Heart right ventricle (tissue), 16 donors: Measurements from ENCODE around the gene GSTCD. TPM values are rescaled to one million over a fixed set of nuclear protein-coding genes. Genes with fewer than 3 reads are reported as not detected.

ENCODE experiments used
- ATAC-seq, 8 donors: fragments of 200-7000 bp; cut with Tn5 transposase; one replicate each; pipeline ENCODE4 v1.9.1; 2020; ENCODE audit warnings: mild to moderate bottlenecking in 8 of 8, moderate library complexity in 8 of 8, moderate number of reproducible peaks in 1 of 8
- DNase-seq, 2 donors: peaks; one replicate each; pipeline ENCODE4 v3.0.0-alpha.2; 2020
- H3K27ac ChIP-seq, 10 donors: fragments of 200-600 bp; sonication (generic) in 2 of 10; one replicate each; pipeline versions ENCODE4 v1.5.0 to v1.8.0; 2020 to 2022; ENCODE audit warnings: mild to moderate bottlenecking in 3 of 10
- H3K27me3 ChIP-seq, 7 donors: fragments of 200-600 bp; one replicate each; pipeline ENCODE4 v1.8.0; 2021 to 2022; ENCODE audit warnings: mild to moderate bottlenecking in 2 of 7
- H3K36me3 ChIP-seq, 9 donors: fragments of 200-600 bp; sonication (generic) in 1 of 9; one replicate each; pipeline versions ENCODE4 v1.5.0 to v1.8.0; 2020 to 2022; ENCODE audit warnings: mild to moderate bottlenecking in 2 of 9
- H3K4me1 ChIP-seq, 9 donors: fragments of 200-600 bp; sonication (generic) in 1 of 9; one replicate each; pipeline versions ENCODE4 v1.5.0 to v1.8.0; 2020 to 2022; ENCODE audit warnings: mild to moderate bottlenecking in 4 of 9
- H3K4me3 ChIP-seq, 10 donors: fragments of 200-600 bp; sonication (generic) in 2 of 10; one replicate each; pipeline versions ENCODE4 v1.5.0 to v1.8.0; 2020 to 2022; ENCODE audit warnings: mild to moderate bottlenecking in 7 of 10, moderate library complexity in 2 of 10
- H3K9me3 ChIP-seq, 11 donors: fragments of 200-600 bp in 10 of 11; sonication (generic) in 2 of 11; one replicate each; pipeline versions ENCODE4 v1.5.0 to v1.8.0; 2013 to 2022; ENCODE audit warnings: mild to moderate bottlenecking in 2 of 11, control low read depth in 1 of 11, moderate library complexity in 1 of 11
- WGBS, 2 donors: extraction: QIAGEN DNeasy Blood & Tissue Kit; methylation state at CpG; one replicate each; pipeline ENCODE4 v1.1.7; 2013; ENCODE audit warnings: inconsistent platforms in 1 of 2; 5-methylcytosine and 5-hydroxymethylcytosine counted together
- intact Hi-C, 10 donors: fragments of 100-400 bp; cut with DNase I; formaldehyde crosslinking; loops; one replicate each; pipeline versions ENCODE4 v1.11.1 to v1.14.2; 2022
- polyA plus RNA-seq, 2 donors: library from polyadenylated mRNA; stranded (reverse); fragments of 200-250 nt; gene quantifications; one replicate each; pipeline ENCODE4 v1.2.3, GENCODE V29; 2013
- total RNA-seq, 10 donors: library from RNA; stranded (reverse); fragmentation: NEBNext Ultra II Directional in 3 of 10; extraction: Animal tissue kit (Norgen Biotek cat#: 25700) in 3 of 10; gene quantifications; one replicate each; pipeline versions ENCODE4 v1.2.1 to v1.2.4, GENCODE V29; 2021 to 2023
- TF ChIP-seq, protein P1 (sequence below), 9 donors: fragments of 200-600 bp; sonication (generic) in 2 of 9; IDR thresholded peaks; one replicate each; pipeline versions ENCODE4 v1.5.0 to v1.8.0; 2021 to 2022; ENCODE audit warnings: antibody characterized with exemption in 9 of 9, mild to moderate bottlenecking in 5 of 9, moderate library complexity in 1 of 9
- donor health status: Arrhythmogenic right ventricular cardiomyopathy.
- donor health status: ischemic (EF 13 %, LVEDD 7.1; RV severe dilation, severe dysfunction).
- donor health status: healthy with polysubstance abuse.
- donor health status: DM: no; HTN: yes; CAD: no.
- donor health status: DM: no; HTN: no; CAD: no.
- donor health status: ischemic (EF 25% LVEDD 6.9; RV normal size, moderate dysfunction).
- donor health status: ischemic (EF 25% LVEDD 5.7; RV mildly dilated, moderate dysfunction).
- donor health status: healthy.
- donor health status: DM: yes; HTN: yes; CAD: no.
- donor health status: Ischemic cardiomyopathy.
- donor health status: ischemic (EF 35%, LVEDD 5.7; RV mildly dilated, moderate dysfunction).
- donor health status: nonischemic (EF 11% LVEDD 7.7; RV severe dilation, severe dysfunction).
- donor health status: DM: yes; HTN: yes; CAD: no.
- donor health status: PGD.
- donor health status: ischemic (EF 29% LVEDD 5.4; RV normal size, mild dysfunction).
- donor health status: nonischemic (EF 23%, LVEDD 6.1; RV moderate dilation, normal function).

GSTCD gene
- total and polyA plus RNA-seq, 12 donors, result 0.66 to 5.9 (median 4.3) TPM

DNA sequence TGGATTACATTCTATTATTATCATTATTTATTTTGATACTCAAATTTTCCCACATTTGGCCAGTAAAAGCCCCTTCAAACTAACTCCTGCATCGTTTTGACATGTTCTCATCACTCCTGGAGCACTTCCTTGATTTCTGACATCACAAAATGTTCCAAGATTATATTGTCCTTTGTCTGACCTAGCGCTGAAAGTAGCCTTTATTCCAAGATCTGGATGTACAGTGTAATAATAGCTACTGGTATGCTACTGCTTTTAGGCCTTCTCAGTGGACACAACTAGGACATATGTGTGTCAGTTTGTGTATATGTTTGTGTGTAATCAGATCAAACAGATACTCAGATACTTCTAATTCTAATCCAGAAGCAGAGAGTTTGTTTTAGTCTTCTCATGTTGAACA is 76.2 kb downstream of the GSTCD start:
- no peak for DNase-seq
- Histone ChIP-seq H3K4me3 (no peak overlapping the region), H3K27ac (no peak overlapping the region), H3K9me3 (no peaks in the 10 kb centered on the region), H3K4me1 (peaks cover 0 to 14% (median 0%) of the 10 kb centered on the region in 9 donors), H3K27me3 (no peaks in the 10 kb centered on the region), H3K36me3 (no peaks in the 10 kb centered on the region)
- intact Hi-C loops, result loop anchor here in 1 of 10 donors (10.0 kb wide), 1 partner anchor 90 kb away; no protein-coding TSS in a partner anchor
- TF ChIP-seq, protein P1, sequence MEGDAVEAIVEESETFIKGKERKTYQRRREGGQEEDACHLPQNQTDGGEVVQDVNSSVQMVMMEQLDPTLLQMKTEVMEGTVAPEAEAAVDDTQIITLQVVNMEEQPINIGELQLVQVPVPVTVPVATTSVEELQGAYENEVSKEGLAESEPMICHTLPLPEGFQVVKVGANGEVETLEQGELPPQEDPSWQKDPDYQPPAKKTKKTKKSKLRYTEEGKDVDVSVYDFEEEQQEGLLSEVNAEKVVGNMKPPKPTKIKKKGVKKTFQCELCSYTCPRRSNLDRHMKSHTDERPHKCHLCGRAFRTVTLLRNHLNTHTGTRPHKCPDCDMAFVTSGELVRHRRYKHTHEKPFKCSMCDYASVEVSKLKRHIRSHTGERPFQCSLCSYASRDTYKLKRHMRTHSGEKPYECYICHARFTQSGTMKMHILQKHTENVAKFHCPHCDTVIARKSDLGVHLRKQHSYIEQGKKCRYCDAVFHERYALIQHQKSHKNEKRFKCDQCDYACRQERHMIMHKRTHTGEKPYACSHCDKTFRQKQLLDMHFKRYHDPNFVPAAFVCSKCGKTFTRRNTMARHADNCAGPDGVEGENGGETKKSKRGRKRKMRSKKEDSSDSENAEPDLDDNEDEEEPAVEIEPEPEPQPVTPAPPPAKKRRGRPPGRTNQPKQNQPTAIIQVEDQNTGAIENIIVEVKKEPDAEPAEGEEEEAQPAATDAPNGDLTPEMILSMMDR (IDR thresholded peaks at IDR 0.05), result no peak
- 37 to 48% methylated on average over 2 of the region's 2 CpGs for WGBS, 2 donors
- ATAC-seq, result peak in 5 of 8 donors; percentile 62 to 95 (median 84)

- Histone ChIP-seq H3K4me3 (no peak overlapping the region), H3K9me3 (no peaks in the 10 kb centered on the region), H3K27ac (no peak overlapping the region), H3K27me3 (no peaks in the 10 kb centered on the region), H3K36me3 (no peaks in the 10 kb centered on the region), H3K4me1 (peaks cover 0 to 14% (median 0%) of the 10 kb centered on the region in 9 donors)
- intact Hi-C loops, result loop anchor here in 1 of 10 donors (10.0 kb wide), 1 partner anchor 89 kb away; no protein-coding TSS in a partner anchor
- ATAC-seq, result no peak
- TF ChIP-seq, protein P1 (IDR thresholded peaks at IDR 0.05), result no peak
- no peak for DNase-seq
Observed at GRCh38 chr4:105785792-105786191, 77.2 kb downstream of the GSTCD start.

DNA sequence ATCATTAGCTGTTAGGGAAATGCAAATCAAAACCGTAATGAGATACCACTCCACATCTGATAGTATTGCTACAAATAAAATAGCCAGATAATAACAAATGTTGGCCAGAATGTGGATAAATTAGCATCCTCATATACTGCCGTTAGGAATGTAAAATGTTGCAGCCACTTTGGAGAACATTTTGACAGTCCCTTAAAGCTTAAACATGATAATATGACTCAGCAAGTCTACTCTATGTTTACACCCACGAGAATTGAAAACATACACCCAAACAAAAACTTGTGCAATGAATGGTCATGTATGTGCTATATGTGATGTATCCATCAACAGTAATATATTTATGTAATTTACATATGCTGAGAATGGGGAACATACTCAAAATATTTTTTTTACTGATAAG is 78.2 kb downstream of the GSTCD start:
- ATAC-seq, result no peak
- no peaks in the 10 kb centered on the region for H3K36me3 ChIP-seq
- TF ChIP-seq, protein P1 (IDR thresholded peaks at IDR 0.05), result no peak
- 93% methylated on average over 3 of the region's 3 CpGs for WGBS, 2 donors
- no peaks in the 10 kb centered on the region for H3K9me3 ChIP-seq
- DNase-seq, result no peak
- intact Hi-C loops, result loop anchor here in 1 of 10 donors (10.0 kb wide), 1 partner anchor 88 kb away; no protein-coding TSS in a partner anchor
- H3K27ac ChIP-seq, result no peak overlapping the region
- H3K4me1 ChIP-seq, result peaks cover 0 to 14% (median 0%) of the 10 kb centered on the region in 9 donors
- H3K27me3 ChIP-seq, result no peaks in the 10 kb centered on the region
- no peak overlapping the region for H3K4me3 ChIP-seq

- H3K27ac ChIP-seq, result no peak overlapping the region
- ATAC-seq (no peak), DNase-seq (no peak)
- H3K9me3 ChIP-seq, result no peaks in the 10 kb centered on the region
- TF ChIP-seq, protein P1 (IDR thresholded peaks at IDR 0.05), result no peak
- no peaks in the 10 kb centered on the region for H3K4me1 ChIP-seq
- 97 to 100% methylated on average over 1 of the region's 1 CpG for WGBS, 2 donors
- no peaks in the 10 kb centered on the region for H3K27me3 ChIP-seq
- intact Hi-C loops, result no loop called here
- H3K36me3 ChIP-seq, result no peaks in the 10 kb centered on the region
- no peak overlapping the region for H3K4me3 ChIP-seq
Observed at GRCh38 chr4:105797225-105797624, 88.6 kb downstream of the GSTCD start.
